RWPE2 (cell line): ENCODE results near the gene CBFA2T3.

ENCODE experiments used
- ATAC-seq: fragments of 200-7000 bp; cut with Tn5 transposase; 3 replicates; pipeline ENCODE4 v1.9.1; 2021; ENCODE audit warnings: low read depth
- DNase-seq: peaks from one replicate; pipeline ENCODE4 v3.0.0-alpha.2; 2020; ENCODE audit warnings: low spot score
- H3K27ac ChIP-seq: fragments of 450-650 bp; 2 replicates; pipeline ENCODE4 v1.5.1; 2017; ENCODE audit warnings: mild to moderate bottlenecking; ENCODE audit not compliant: poor library complexity, severe bottlenecking
- H3K27me3 ChIP-seq: fragments of 250-450 bp; sonication (Bioruptor Pico); 2 replicates; pipeline ENCODE4 v1.5.1; 2021; ENCODE audit warnings: mild to moderate bottlenecking, moderate library complexity; ENCODE audit not compliant: insufficient read depth, poor library complexity, severe bottlenecking
- H3K36me3 ChIP-seq: fragments of 250-450 bp; sonication (Bioruptor Pico); 2 replicates; pipeline ENCODE4 v1.5.1; 2020; ENCODE audit warnings: low read depth, mild to moderate bottlenecking, moderate library complexity
- H3K4me1 ChIP-seq: fragments of 250-450 bp; sonication (Bioruptor Pico); 2 replicates; pipeline ENCODE4 v1.5.1; 2021; ENCODE audit warnings: mild to moderate bottlenecking, moderate library complexity; ENCODE audit not compliant: insufficient read depth, poor library complexity, severe bottlenecking
- H3K4me3 ChIP-seq: fragments of 250-450 bp; sonication (Bioruptor Pico); 2 replicates; pipeline ENCODE4 v1.5.1; 2021; ENCODE audit warnings: mild to moderate bottlenecking, moderate library complexity; ENCODE audit not compliant: severe bottlenecking
- H3K9me3 ChIP-seq: fragments of 250-450 bp; sonication (Bioruptor Pico); 2 replicates; pipeline ENCODE4 v1.5.1; 2021; ENCODE audit warnings: mild to moderate bottlenecking, moderate library complexity; ENCODE audit not compliant: severe bottlenecking
- CTCF ChIP-seq: fragments of 450-650 bp; IDR thresholded peaks from one replicate; pipeline ENCODE4 v1.5.1; 2017; ENCODE audit warnings: mild to moderate bottlenecking, moderate library complexity; ENCODE audit not compliant: poor library complexity, severe bottlenecking

CBFA2T3 gene

DNA sequence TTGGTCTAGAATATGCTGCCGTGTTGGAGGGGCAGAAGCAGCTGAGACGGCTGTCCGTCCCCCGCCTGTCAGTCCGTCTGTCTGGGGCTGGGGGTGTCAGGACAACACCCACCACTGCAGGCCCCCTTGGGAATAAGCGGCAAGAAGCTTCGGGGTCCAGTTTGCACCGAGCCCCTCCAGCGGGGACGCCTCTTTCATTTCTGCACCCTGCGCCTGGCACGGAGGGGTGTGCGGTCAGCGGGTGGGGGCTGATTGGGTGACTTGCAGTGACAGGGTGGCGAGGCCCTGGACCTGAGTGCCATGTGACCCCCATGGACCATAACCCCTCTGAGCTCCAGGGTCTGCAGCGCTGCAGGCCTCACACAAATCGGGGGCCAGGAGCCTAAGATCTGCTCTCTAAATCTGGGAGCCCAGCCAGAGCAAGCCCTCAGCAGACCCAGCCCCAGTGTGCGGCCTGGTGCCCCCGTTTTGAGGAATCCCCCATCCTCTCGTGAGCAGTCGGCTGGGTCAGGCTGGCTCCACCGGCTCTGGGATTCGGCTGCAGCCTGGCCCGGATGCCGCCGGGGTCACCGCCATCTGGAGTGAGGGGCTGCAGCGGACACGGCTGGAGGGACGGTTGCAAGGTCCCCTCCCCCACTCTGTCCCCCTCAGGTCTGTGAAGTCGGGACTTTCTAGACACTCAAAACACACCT lies 8.3 kb downstream of the CBFA2T3 start:
- Histone ChIP-seq H3K4me3 (no peak overlapping the region), H3K27me3 (peaks cover 34% of the 10 kb centered on the region), H3K4me1 (no peaks in the 10 kb centered on the region), H3K36me3 (no peaks in the 10 kb centered on the region), H3K9me3 (no peaks in the 10 kb centered on the region), H3K27ac (no peak overlapping the region)
- TF ChIP-seq CTCF = no peak
- DNase-seq (no peak), ATAC-seq (no peak)

DNA sequence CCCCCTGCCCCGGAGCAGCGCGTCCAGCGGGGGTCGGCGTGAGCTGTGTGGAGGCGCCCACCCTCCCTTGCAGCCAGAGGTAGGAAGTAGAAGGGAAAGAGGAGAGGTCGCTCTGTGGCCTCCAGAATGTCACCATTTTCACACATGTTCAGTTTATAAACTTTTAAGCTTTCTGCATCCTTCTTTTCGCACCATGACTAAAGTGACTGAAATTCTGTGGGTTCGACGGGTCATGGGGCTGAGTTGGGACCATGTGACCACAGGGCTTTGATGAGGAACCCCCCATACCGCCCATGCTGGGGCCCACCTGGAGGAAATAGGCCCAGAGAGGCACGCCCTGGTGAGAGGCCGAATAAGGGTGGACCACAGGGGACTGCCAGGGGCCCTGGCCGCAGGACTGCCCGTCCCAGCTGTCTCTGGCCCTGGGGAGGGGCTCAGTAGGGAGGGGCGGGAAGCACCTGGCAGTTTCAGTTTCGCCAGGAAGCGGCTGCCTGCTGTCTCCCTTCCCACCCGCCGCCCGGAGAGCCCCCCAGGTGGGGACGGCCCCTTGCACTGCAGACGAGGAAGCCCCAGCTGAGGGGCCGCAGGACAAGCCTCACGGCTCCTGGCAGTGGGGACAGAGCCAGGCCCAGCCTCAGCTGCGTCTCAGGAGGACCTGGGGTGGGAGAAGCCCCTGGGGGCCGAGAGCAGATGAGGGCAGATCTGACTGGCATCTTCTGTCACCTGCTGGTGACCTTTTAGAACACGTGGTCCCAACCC lies 9.0 kb downstream of the CBFA2T3 start:
- Histone ChIP-seq H3K36me3 (no peaks in the 10 kb centered on the region), H3K4me3 (no peak overlapping the region), H3K27me3 (peaks cover 26% of the 10 kb centered on the region), H3K9me3 (no peaks in the 10 kb centered on the region), H3K27ac (no peak overlapping the region), H3K4me1 (no peaks in the 10 kb centered on the region)
- ATAC-seq = no peak
- DNase-seq = no peak
- no peak for TF ChIP-seq CTCF

DNA sequence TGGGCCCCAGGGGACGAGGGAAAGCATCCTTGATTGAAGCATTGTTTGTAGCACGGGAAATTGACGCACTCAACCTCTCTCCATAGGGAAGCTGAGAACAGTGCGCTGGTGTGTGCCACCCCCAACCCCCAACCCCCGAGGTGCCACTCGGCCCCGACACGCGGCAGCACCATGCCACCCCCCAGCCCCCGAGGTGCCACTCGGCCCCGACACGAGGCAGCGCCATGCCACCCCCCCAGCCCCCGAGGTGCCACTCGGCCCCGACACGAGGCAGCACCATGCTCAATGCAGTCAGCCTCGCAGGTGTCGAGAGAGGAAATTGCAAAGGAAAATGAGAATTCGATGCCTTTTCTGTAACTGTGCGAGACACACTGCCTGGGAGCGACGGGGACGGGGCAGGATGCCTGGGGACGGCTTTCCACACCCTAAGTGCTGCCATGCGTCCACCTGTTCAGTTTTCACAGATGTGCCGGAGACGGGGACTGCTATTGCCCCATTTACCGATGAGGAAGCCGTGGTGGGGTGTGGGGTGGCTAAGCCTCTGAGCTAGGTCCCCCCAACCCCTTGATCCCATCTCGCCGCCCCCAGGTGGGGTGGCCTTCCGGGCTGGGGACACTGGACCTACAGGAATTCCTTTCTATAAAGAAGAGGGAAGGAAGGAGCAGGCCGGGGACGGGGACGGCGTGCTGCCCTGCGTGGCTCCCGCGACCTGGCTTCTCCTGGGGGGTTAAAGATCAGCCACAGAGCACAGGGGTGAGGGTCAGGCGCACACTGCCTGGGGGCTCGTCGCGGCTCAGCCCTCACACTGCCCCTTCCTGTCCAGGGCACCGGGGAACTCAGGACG lies 9.8 kb downstream of the CBFA2T3 start:
- no peaks in the 10 kb centered on the region for H3K36me3 ChIP-seq
- peaks cover 21% of the 10 kb centered on the region for H3K27me3 ChIP-seq
- no peaks in the 10 kb centered on the region for H3K4me1 ChIP-seq
- no peak for ATAC-seq
- no peak for DNase-seq
- H3K27ac ChIP-seq = no peak overlapping the region
- H3K9me3 ChIP-seq = no peaks in the 10 kb centered on the region
- H3K4me3 ChIP-seq = no peak overlapping the region
- no peak for TF ChIP-seq CTCF

GRCh38 chr16:88965826-88966480 lies 11.1 kb downstream of the CBFA2T3 start:
- Histone ChIP-seq H3K4me3 (no peak overlapping the region), H3K4me1 (no peaks in the 10 kb centered on the region), H3K36me3 (no peaks in the 10 kb centered on the region), H3K9me3 (no peaks in the 10 kb centered on the region), H3K27me3 (peaks cover 15% of the 10 kb centered on the region), H3K27ac (no peak overlapping the region)
- TF ChIP-seq CTCF = no peak
- DNase-seq = no peak
- ATAC-seq = no peak
